HG03103 (cell line): Measurements from ENCODE around the gene ARHGAP19.
"Not testable (repeated sequence)": the region's sequence is repeated elsewhere in the genome, so short reads cannot be mapped to it uniquely, and the experiment has no call there.

ENCODE experiments used
- ATAC-seq: cut with Tn5 transposase; IDR thresholded peaks from one replicate; pipeline ENCODE4 v1.9.1; 2021; ENCODE audit warnings: low read depth; ENCODE audit not compliant: unreplicated experiment

Gene ARHGAP19

DNA sequence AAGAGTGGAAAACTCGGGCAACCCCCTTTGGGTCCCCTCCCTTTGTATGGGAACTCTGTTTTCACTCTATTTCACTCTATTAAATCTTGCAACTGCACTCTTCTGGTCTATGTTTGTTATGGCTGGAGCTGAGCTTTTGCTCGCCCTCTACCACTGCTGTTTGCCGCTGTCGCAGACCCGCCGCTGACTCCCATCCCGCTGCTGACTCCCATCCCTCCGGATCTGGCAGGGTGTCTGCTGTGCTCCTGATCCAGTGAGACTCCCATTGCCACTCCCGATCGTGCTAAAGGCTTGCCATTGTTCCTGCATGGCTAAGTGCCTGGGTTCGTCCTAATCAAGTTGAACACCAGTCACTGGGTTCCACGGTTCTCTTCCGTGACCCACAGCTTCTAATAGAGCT, 2.4 kb downstream of the ARHGAP19 start:
- ATAC-seq = not testable (repeated sequence)

DNA sequence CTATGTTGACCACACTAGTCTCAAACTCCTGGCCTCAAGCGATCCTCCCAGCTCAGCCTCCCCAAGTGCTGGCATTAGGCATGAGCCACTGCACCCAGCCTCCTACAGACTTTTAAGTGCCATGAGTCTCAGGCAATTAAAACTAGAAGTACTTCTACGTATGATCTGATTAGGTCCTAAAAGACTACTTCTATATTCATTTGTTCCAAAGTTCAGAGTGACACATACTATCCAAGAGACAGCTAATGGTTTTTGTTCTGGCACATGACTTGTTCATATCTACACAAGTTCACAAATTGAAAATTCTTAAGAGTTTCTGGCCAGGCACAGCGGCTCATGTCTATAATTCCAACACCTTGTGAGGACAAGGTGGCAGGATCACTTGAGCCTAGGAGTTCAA, 11.7 kb downstream of the ARHGAP19 start:
- ATAC-seq = no peak

DNA sequence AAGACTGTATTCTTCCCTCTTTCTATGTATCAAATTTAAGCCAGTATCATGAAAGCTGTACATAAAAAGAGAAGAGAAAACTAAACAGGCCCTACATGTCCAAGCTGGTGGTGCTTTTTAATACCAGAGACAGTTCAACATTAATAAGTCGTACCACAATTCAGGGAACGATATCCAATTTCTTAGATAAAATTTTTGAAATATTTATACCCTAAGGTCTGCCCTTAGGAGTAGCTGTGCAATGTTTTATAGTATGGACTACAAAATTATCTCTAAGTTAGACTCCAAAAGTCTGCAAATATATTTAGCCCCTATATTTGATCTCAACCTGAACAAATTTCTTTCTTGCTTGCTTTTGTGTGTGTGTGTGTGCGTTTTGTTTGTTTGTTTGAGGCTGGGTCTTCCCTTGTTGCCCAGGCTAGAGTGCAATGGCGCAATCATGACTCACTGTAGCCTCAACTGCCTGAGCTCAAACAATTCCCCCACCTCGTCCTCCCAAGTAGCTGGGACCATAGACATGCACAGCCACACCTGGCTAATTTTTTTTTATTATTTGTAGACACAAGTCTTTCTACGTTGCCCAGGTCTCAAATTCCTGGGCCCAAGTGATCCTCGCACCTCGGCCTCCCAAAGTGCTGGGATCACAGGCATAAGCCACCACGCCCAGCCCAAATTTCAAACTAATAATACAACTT, 13.2 kb downstream of the ARHGAP19 start:
- ATAC-seq = no peak

DNA sequence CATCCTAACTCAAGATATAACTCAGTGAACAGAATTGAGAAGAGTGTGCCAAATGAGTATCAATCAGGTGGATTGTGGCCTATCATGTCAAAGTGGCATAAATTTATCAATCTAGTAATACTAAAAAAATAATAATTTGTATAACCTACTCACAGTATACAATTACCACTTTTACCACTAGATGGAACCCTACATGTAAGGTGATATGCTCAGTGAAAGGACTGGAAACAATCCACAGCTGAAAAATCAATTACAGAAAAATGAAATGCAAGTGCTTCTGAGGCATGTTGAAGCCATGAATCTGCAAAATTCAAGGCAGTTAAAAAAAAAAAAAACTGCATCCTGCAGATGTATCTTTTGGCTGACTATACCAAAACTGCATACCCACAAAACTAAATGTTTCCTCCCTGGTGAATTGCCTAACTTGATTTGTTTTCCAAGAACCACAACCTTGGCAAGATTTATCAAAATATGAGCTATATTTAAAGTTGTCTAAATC, 13.9 kb downstream of the ARHGAP19 start:
- ATAC-seq = no peak

DNA sequence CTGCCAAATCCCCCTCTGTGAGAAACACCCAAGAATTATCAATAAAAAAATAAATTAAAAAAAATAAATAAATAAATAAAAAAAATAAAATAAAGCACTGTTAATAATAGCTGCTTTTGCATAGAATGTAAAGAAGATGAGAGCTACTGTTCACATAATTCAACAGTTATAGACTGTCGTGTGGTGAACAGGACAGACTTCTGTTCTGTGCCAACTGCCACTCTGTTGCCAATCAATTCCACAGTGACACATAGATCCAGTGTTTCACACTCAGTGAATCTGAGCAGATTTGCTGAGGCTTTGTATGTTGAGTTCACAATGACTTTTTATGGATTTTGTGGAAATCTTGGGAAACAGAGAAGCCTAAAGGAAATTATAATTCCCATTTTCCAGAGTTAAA, 14.9 kb downstream of the ARHGAP19 start:
- no peak for ATAC-seq

DNA sequence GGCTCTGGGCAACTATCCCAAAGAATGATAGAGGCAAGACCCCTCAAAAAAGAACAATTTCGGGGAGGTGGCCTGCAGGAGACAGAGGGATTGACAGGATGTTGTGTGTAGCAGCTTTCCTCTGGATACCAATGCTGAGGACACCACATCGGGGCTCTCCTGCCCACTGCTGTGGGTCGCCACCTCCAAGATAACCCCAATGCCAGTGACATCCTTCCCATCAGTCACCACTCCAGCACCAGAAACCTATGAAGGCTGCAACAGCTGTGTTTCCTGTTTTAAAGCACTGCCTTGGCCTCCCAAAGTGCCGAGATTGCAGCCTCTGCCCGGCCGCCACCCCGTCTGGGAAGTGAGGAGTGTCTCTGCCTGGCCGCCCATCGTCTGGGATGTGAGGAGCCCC, 17.6 kb downstream of the ARHGAP19 start:
- ATAC-seq = no peak

DNA sequence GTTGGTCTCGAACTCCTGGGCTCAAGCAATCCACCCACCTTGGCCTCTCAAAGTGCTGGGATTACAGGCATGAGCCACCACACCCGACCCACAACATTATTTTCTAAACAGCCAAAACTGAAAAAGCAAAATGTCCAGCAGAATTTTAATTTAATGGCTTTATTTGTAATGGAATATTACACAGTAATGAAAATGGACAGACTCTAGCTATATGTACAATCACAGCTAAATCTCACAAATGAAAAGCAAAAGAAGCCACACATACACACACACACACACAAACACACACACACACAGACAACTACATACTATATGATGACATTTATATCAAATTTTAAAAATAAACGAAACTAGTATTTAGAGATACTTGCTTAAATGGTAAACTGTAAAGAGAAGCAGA, 18.7 kb downstream of the ARHGAP19 start:
- ATAC-seq = no peak

DNA sequence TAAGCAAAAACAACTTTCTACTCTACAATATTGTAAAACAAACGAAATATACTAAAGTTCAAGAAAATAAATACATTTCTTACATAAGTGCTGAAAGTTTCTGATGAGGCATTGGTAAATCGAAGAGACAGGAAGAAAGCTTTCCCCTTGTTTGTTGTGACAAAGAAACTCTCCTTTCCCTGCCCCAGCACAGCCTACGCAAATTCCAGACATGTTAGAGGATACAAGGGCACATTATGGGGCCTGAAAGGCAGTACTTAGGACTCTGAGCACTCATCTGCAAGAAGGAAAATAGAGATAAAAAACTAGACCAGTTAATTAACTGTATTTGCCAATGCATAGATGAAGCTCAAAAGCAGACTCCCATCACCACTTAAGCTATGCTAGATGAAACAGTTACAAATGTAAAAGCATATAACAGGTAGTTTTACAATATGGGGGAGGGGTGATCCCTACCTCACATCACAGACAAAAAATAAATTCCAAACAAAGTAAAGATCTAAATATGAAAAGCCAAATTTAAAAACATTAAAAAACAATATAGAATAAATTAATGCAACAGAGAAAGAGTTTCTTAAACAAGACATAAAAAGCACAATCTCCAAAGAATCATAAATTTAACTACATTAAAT, 21.8 kb downstream of the ARHGAP19 start:
- no peak for ATAC-seq

DNA sequence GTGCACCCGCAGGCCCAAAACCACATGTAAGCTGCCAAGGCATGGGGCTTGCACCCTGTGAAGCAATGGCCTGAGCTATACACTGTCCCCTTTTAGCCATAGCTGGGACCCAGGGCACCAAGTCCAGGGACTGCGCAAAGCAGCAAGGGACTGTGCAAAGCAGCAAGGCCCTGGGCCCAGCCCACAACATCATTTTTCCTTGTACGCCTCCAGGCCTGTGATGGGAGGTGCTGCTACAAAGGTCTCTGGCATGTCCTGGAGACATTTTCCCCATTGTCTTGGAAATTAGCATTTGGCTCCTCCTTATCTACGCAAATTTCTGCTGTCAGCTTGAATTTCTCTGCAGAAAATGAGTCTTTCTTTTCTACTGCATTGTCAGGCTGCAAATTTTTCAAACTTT, 24.8 kb downstream of the ARHGAP19 start:
- ATAC-seq = no peak

DNA sequence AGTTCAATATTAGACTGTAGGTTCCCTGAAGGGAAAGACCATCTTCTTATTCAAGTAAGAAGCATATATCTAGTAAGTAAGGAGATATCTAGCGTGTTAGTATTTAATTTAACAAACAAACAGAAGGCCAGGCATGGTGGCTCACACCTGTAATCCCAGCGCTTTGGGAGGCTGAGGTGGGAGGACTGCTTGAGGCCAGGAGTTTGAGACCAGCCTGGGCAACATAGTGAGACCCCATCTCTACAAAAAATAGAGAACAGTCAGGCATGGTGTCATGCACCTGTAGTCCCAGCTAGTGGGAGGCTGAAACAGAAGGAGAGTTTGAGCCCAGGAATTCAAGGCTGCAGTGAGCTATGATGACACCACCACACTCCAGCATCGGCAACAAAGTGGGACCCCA, 27.3 kb downstream of the ARHGAP19 start:
- ATAC-seq = not testable (repeated sequence)

DNA sequence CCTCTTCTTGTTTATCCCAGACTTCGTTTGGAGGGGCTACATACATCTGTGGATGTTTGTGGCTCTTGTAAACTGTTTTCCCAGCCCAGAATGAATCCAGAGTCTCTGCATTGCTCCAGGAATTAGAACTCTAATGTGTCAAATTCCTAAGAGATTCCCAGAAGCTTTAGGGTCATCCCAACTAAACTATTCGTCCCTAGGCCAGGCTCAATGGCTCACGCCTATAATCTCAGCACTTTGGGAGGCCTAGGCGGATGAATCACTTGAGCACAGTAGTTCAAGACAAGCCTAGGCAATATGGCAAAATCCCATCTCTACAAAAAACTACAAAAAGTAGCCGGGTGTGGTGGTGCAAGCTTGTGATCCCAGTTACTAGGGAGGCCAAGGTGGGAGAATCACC, 28.5 kb downstream of the ARHGAP19 start:
- no peak for ATAC-seq

DNA sequence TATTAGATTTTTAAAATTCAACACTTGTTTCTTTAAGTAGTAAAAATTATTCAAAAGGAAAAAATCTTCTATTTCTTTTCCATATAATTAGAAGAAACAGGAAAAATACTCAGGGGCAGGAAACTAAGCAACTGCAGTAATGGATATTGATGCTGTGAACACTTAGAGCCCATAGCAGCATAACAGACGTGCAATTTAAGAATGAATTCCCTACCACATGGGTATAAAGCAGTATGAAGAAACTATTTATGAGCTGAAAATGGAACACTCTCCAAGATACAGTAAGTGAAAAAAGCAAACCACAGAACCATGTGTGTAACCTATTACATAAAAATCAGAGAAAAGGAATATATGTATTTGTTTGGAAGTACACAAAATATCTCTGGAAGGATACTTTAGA, 30.8 kb downstream of the ARHGAP19 start:
- ATAC-seq = no peak

DNA sequence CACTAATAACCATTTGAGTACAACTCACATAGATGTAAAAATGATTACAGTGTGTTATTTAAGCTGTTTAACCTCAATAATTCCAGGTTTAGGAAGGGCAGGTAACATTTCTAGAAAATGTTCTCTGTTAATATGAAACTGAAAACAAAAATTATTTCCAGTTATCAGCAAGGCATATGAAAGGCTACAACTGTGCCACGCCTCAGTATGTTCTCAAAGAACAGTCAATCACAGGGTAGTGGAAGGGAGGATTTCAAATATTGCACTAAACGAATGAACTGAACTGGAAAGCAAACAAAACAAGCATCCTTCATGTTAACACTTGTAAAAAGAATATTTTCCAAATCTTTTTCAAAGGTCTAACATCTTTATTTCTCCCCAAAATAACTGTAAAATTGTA, 31.3 kb downstream of the ARHGAP19 start:
- ATAC-seq = no peak

DNA sequence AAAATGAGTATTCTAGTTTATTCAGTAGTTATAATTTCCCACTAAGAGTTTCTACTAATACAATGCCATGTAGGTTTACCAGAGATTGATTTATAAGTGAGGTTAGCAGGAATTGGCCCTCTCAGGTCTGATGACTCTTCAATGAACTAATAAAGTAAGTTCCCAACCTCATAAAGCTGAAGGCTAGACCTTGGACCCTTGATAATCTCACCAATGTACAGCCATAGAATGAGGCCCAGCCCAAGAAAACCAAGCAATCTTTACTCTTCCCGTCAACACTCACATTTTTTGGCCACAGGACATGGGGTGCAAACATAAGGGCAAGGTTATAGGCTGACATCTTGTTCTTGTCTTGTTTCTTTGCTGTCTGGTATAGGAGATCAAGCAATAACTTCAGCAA, 33.3 kb downstream of the ARHGAP19 start:
- no peak for ATAC-seq

DNA sequence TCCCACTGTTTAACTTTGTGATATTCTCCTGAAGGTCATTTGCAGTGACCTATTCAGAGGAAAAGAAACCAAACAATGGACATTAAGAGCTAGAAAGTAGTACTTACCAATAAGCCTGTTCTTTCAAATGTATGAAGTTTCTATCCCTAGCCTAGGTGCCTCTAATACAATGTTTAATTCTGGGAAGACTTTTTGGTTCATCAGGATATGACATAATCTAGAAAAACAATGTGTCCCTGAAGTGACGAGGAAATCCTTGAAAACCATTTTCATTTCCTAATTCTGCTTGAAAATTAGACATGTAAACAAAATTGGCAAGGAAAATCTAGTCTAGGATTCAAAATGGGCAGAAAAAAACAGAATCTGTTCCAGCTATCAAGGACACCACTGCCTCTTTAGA, 36.1 kb downstream of the ARHGAP19 start:
- no peak for ATAC-seq

DNA sequence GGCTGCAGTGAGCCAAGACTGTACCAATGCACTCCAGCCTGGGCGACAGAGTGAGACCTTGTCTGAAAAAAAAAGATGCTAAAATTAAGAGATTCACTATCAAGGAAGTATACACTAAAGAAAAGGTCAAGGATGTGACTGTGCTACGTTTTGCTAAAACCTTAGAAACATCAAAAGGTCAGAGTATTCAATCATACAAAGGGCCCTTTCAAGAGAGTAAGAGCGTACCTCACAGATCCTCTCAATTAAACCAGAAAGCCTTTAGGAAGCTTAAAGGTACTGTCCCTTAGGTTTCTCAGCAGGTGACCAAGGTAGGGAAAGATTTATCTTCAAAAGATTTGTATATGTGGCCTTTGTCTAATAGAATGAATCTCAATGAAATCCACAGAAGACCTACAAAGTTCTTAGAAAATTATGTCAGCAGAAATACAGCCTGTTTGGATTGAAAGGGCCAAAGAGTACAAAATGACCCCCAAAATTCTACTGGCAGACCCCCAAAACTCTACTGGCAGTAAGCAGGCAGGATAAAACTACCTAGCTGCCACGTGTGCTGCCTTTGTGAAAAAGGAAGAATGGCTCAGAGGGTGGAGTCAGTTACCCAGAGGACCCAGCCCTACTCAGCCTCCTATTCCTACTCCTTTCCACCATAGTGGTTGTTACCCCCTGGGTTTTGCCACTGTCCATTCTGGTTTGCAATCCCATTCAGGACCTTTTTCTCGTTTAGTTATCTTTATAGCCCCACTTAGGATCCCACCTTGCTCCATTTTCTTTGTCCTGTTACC, 36.7 kb downstream of the ARHGAP19 start:
- ATAC-seq = no peak

DNA sequence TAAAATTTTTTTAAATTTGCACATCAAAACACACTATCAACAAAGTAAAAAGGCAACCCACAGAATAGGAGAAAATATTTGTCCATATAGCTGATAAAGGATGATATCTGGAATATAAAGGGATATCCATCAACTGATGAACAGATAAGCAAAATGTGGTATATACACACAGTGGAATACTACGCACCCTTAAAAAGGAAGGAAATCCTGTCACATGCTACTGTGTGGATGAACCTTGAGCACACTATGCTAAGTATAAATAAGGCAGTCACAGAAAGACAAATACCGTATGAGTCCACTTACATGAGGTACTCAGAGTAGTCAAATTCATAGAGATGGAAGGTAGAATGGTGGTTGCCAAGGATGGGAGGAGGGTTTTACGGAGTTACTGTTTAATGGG, 37.7 kb downstream of the ARHGAP19 start:
- ATAC-seq = no peak

DNA sequence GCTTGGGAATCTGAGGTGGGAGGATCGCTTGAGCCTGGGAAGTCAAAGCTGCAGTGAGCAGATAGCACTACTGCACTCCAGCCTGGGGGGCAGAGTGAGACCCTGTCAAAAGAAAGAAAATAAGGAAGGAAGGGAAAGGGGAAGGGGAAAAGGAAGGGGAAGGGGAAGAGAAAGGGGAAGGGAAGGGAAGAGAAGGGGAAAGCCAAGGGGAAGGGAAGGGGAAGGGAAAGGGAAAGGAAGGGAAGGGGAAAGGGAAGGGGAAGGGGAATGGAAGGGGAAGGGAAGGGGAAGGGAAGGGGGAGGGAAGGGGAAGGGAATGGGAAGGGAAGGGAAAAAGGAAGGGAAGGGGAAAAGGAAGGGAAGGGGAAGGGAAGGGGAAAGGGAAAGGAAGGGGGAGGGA, 41.5 kb downstream of the ARHGAP19 start:
- no peak for ATAC-seq

DNA sequence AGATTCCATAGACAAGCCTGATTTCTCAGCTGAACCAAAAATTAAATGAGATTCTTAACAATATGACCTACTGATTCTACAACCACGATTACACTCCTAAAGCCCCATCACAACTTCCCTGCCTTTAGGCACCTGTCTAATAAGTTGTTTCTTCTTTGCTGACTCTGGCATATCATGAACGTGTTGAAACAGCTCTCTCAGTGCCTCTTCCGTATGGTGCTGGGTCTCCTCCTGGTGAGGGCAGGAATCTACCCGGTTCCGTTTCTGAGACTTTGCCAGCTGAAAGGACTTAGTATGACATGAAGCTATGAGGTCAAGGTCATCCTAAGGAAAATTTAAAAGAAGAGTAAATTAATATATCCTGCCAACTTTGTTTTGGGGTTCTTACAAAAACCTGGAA, 48.6 kb downstream of the ARHGAP19 start:
- ATAC-seq = no peak

DNA sequence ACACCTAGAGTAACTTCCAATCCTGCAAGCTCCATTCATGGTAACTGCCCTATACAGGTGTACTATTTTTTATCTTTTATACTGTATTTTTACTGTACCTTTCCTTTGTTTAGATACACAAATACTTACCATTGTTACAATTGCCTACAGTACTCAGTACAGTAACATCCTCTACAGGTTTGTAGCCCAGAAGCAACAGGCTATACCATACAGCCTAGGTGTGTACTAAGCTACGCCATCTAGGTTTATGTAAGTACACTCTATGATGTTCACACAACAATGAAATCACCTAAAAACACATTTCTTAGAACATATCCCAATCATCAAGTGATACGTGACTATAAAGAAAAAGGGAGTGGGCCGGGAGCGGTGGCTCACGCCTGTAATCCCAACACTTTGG, 53.6 kb downstream of the ARHGAP19 start:
- ATAC-seq = no peak

DNA sequence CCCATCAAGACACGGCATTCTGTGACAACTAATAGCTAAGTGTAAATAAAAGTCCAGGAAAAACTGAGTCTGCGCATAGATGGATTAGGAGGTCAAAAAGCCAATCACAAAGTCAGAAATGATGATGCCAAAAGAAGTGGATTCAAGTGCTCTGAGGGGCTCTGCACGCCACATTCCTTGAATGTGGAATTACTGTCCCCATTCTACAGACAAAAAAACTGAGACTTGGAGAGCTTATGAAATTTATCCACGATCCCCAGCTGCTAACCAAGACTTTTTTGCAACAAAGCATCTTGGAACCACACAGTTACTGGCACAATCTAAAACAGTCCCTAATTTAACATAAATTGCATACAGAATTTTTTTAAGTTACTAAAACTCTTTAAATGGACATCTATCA, 57.1 kb downstream of the ARHGAP19 start:
- no peak for ATAC-seq

DNA sequence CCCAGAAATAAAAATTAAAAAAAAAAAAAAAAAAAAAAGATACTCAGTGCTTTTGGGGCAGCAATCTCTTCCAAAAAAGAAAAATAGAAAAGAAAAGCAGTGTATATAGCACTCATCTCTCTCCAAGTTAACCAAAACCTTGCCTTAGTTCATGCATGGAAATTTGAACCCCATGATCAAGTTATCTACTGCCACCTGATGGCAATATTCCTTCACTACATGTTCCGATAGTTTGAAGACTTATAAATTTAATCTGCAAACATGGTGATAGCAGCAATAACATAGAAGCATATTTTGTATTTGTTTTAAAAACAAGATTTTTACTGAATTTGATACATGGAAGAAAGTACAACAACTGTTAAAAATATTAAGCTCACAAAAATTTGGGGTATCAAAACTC, 58.0 kb downstream of the ARHGAP19 start:
- no peak for ATAC-seq
